Measurements from ENCODE around the gene CSMD2.

Gene CSMD2

DNA sequence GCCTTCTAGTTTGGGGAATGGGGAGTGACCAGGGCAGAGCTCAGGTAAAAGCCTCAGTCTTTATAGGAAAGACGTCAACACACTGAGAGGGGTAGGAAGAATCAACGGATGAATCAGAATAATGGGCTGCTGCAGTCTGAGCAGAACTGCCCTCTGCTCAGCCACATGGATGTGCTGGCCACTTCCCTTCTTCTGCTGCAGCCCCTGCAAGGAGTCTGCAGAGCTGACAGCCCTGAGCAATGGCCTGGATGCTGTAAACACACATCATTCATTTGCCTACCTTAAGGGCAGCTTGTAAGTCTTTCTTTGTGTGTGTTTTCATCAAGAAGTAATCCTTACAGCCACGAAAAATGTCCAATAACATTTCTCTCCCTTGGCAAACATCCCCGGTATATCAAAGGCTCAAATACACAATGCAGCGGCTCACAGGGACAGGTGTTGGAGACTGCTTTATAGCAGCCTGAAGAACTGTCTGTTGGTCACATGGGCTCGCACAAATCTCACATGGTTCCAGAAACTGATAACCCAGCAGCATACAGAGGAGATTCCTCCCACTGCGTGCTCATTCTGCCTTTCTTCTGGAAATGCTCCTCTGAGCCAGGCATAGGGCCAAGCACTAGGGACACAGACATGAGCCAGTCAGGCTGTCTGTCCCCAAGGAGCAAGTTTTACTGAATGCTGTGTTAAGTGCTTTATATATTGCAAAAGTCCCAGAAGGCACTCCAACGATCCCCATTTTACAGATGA, 191.1 kb downstream of the CSMD2 start:
- DNase-seq (ENCODE audit: low read depth), result no peak
- H3K4me3 ChIP-seq (ENCODE audit: low read length), result no peak overlapping the region
- TF ChIP-seq, protein P1, sequence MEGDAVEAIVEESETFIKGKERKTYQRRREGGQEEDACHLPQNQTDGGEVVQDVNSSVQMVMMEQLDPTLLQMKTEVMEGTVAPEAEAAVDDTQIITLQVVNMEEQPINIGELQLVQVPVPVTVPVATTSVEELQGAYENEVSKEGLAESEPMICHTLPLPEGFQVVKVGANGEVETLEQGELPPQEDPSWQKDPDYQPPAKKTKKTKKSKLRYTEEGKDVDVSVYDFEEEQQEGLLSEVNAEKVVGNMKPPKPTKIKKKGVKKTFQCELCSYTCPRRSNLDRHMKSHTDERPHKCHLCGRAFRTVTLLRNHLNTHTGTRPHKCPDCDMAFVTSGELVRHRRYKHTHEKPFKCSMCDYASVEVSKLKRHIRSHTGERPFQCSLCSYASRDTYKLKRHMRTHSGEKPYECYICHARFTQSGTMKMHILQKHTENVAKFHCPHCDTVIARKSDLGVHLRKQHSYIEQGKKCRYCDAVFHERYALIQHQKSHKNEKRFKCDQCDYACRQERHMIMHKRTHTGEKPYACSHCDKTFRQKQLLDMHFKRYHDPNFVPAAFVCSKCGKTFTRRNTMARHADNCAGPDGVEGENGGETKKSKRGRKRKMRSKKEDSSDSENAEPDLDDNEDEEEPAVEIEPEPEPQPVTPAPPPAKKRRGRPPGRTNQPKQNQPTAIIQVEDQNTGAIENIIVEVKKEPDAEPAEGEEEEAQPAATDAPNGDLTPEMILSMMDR (conservative IDR thresholded peaks at IDR 0.05; ENCODE audit: low read length), result no peak

DNA sequence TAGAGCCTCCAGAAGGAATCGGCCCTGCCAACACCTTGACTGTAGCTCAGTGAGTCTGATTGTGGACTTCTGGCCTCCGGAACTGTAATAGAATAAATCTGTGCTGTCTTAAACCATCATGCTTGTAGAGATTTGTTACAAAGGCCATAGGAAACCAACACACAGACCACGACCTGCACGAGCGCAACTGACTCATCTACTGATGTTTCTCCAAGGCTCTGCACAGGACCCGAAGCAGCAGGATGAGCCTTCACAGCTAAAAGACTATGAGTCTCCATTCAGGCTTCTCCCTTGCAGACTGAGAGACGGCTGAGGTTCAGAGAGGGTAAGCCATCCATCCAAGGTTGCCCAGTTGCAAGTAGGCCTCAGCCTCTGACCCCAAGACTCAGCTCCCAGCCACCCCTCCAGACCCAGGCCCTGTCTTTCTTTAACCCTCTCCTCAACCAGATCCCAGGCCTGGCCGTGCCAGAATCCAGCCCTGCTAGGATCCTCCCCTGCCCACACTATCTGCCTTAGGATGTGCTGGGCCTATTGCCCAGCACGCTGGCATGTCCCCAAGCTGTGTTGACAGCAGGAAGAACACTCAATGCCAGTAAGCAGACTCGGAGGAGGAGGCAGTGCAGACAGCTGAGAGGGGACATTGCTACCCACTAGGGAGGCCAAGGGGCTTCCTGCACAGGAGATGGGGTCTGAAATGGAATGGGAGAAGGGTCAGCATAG, 192.2 kb downstream of the CSMD2 start:
- H3K4me3 ChIP-seq (ENCODE audit: low read length), result no peak overlapping the region
- DNase-seq (ENCODE audit: low read depth), result peak; percentile 73
- TF ChIP-seq, protein P1 (conservative IDR thresholded peaks at IDR 0.05; ENCODE audit: low read length), result no peak

DNA sequence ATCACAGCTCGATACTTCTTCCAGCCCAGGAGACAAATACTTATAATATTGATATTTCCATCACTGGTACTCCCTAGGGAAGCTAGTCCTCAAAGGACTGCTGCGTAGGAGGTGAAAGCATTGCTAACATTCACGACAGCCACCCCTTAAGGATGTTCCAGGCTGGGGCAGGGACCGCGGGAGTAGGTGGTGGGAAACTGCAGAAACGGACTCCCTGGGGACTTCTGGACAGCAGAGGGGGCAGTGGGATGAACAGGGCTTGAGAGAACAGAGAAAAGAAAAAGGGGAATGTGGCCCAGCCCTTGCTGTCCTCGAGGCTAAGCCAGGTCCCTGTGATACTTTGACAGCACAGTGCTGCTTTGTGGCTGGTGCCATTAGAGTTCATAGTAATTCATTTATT, 193.1 kb downstream of the CSMD2 start:
- no peak for DNase-seq (ENCODE audit: low read depth)
- TF ChIP-seq, protein P1 (conservative IDR thresholded peaks at IDR 0.05; ENCODE audit: low read length), result no peak
- no peak overlapping the region for H3K4me3 ChIP-seq (ENCODE audit: low read length)

DNA sequence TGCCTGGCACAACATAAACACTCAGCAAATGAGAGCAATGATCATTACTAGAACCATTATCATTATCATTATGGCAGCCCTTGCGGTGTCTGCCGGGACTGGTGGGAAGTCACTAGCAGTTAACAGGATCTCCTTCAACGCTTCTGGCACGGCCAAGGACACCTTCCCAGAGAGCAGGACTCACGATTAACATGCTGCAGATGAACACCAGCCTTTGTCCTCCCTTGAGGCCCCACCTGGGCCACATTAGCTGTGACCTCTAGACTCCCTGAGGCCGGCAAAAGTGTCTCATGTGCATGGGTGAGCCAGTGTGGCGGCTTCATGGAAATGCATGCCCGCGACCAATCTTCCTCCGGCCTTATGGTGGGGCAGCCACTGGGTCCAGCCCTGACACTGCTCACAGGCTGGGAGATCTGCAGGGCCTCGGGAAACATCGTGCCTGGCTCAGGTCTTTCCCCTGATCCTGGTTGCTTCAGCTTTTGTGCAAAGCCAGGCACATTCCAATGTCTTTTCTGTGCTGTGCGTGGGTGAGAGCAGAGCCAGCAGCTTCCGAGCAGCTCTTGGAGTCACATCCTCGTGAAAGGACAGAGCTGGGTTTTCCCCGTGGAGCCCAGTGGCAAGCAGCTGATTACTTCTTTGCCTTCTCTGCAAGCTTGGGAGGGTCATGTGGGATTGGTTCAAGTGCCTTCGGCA, 193.9 kb downstream of the CSMD2 start:
- no peak overlapping the region for H3K4me3 ChIP-seq (ENCODE audit: low read length)
- TF ChIP-seq, protein P1 (conservative IDR thresholded peaks at IDR 0.05; ENCODE audit: low read length), result no peak
- DNase-seq (ENCODE audit: low read depth), result peak; percentile 74

DNA sequence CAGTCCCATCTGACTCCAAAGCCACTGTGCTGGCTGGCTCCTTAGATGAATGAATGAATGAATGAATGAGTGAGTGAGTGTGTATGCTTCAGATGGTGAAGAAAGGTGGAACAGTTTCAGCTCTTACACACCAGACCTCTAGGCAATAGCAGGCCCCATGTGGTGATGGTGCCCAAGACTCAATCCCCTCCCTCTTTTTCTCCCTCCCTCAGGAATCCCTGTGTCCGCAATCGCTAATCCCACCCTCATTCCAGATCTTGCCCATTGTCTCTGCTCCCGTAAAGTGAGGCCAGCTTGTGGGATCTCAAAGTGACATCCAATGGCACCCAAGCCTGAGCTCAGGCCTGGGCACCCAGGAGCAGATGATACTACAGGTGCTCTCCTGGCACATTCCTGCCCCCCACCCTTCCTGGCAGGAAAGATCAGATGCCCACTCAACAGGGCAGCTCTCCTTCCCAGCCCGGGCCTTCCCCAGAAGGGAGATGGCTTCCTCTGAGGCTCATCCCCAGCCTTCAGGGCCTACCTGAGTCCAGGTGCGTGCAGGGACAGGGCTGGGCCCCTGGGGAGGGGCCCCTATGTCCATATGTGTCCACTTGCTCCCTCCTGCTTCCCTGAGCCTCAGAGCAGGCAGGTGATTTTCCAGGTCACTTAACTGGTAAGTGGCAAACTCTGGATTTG, 194.7 kb downstream of the CSMD2 start:
- TF ChIP-seq, protein P1 (conservative IDR thresholded peaks at IDR 0.05; ENCODE audit: low read length), result no peak
- H3K4me3 ChIP-seq (ENCODE audit: low read length), result no peak overlapping the region
- no peak for DNase-seq (ENCODE audit: low read depth)

DNA sequence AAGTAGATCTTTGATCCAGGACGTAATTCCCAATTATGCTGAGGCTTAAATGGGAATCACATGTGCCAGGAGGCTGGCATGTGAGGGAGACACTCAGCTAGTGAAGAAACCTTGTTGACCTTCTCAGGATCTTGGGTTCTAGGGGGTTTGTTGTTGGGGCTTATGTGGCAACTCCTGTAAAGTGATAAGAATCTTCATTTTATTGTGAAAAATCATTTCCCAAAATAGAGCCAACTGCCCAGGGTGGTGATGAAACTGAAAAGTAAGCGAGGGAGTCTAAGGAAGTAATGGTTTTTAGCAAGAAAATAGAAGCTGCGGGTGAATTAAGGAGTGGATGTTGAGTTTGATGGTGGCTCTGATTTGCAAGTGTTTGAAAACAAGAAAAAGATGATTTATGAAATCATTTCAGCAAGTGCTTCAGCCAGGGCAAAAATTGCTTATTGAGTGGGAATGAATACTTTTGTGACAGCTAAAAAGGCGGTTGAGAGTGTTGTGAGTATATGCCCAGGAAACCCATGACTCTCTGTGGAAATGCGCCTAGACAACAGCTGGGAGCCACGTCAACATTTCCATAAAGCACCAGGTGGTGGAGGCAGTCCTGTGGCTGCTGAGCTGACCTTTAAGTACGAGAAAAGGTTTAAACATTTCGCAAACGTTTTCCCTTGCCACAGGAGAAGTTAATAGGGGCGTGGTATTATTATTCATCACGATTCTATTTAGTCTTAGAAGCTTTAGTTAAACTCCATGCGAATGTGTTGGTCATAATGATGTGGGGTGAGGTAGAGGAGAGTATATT, 198.5 kb downstream of the CSMD2 start:
- TF ChIP-seq, protein P1 (conservative IDR thresholded peaks at IDR 0.05; ENCODE audit: low read length), result no peak
- peak; percentile 74 for DNase-seq (ENCODE audit: low read depth)

More for the DNA sequence above, 198.5 kb downstream of the CSMD2 start:
- H3K4me3 ChIP-seq (ENCODE audit: low read length), result no peak overlapping the region

All from AG10803 (cell line).